GM23248 (cell line): ENCODE data around the gene COPS3.

Experiments used
- EZH2 ChIP-seq: fragments of 200-600 bp; sonication (generic); IDR thresholded peaks from 2 replicates; pipeline ENCODE4 v1.6.1; 2018; ENCODE audit warnings: antibody characterized with exemption, mild to moderate bottlenecking; ENCODE audit not compliant: insufficient read depth, poor library complexity, severe bottlenecking
- EZH2phosphoT487 ChIP-seq: fragments of 200-600 bp; sonication (generic); IDR thresholded peaks from 2 replicates; pipeline ENCODE4 v1.6.1; 2018; ENCODE audit warnings: antibody characterized with exemption, moderate library complexity, mild to moderate bottlenecking, low read depth; ENCODE audit not compliant: insufficient read depth

GRCh38 chr17:17313350-17313991 lies 32.4 kb upstream of the COPS3 start:
- TF ChIP-seq EZH2 (no peak), EZH2phosphoT487 (no peak)
